HG03159 (cell line): ENCODE data around the gene TMEM135.
"Not testable (repeated sequence)": the region's sequence is repeated elsewhere in the genome, so short reads cannot be mapped to it uniquely, and the experiment has no call there.

Experiments used
- ATAC-seq: cut with Tn5 transposase; IDR thresholded peaks from one replicate; pipeline ENCODE4 v1.9.1; 2021; ENCODE audit warnings: mild to moderate bottlenecking, moderate library complexity; ENCODE audit not compliant: unreplicated experiment

Gene TMEM135

DNA sequence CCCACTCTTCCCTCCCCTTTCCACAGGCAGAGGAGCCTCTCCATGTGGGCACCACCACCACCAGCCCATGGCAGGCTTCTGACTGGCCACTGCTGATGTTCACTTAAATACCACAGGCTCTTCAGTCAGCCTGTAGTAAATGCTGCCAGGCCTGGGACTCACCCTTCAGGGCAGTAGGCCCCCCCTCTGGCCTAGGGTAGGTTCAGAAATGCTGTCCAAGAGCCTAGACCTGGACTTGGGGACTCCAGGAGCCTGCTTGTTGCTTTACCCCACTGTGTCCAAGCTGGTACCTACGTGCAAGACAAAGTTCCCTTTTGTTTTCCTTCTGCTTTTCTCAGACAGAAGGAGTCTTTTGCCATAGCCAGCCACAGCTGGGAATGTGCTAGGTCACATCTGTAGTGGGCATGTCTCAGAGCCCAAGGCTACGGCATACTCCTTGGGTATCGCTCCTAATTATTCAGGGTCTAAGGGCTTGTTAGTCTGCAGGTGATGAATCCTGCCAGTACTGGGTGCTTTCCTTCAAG, 38.6 kb downstream of the TMEM135 start:
- no peak for ATAC-seq

DNA sequence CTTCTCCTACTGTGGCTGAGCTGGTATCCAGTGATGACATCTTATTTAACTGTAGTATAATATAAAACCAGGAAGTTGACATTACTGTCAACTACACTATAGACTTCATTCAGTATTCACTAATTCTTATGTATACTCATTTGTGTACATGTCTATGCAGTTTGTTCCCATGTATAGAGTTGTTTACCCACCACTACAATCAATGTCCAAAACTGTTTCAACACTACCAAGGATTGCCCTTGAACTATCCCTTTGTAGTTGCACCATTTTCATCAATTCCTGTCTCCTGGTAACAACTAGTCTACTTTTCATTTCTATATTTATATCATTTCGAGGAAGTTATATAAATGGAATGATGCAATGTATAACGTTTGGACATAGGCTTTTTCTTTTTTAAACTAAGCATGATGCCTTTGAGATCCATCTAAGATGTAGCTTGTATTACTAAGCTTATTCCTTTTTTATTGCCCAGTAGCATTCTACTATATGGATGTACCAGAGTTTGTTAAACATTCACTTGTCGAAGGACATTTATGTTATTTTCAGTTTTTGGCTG, 39.2 kb downstream of the TMEM135 start:
- ATAC-seq = no peak

GRCh38 chr11:87081358-87081757, 43.6 kb downstream of the TMEM135 start:
- peak; percentile 75 for ATAC-seq

DNA sequence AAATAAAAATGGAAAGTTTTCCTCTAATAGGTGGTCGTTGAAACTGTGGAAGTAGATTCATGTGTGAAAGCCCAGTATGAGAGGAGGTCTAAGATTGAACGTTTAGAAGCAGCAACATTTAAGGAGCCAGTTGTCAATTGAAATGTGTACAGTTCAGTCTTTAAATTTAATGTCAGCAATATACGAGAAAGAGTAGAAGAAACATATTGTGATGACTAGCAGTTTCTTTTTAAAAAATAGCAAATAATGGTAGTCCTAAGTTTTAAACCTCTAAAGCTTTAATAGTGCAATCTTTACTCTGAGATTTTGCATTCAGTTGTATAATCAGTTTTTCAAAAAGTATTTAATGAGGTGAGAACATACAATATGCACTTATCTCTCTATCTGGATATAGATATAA, 44.9 kb downstream of the TMEM135 start:
- no peak for ATAC-seq

DNA sequence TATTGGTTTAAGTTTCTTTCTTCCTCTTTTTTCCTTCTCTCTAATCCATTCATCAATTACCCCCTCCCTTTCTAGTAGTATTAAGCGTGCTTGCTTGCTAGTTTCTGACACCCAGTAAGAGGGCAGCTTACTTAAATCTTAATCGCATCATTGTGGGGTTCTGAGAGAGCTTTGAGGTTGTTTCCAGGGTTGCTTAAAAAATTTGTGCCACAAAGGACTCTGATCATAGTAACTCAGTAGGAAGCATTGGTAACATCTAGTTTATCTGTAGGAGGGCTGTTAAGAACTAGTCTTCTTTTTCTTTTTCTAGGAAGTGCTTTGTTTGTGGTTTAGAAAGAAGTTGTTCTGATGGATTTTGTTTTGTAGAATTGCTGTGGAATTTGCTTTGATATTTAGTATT, 45.3 kb downstream of the TMEM135 start:
- ATAC-seq = no peak

GRCh38 chr11:87092159-87092558, 54.4 kb downstream of the TMEM135 start:
- ATAC-seq = no peak

DNA sequence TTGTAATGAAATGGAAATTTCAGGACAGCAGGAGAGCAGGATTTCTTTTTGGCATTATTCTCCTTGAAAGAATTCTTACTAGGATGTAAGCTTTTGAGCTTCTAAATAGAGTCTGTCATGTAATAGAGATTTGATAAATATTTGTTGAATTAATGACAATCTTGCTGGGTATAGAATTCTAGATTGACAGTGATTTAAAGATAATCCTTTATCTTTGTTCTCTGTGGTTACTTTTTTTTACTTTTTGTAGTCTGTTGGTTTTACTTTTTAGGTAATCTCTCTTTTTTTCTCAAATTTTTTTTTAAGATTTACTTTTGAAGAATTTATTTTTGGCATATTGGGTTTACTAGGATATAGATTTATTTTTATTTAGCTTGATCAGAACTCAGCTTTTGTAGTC, 54.8 kb downstream of the TMEM135 start:
- ATAC-seq = no peak

GRCh38 chr11:87097582-87097981, 59.8 kb downstream of the TMEM135 start:
- peak; percentile 94 for ATAC-seq

DNA sequence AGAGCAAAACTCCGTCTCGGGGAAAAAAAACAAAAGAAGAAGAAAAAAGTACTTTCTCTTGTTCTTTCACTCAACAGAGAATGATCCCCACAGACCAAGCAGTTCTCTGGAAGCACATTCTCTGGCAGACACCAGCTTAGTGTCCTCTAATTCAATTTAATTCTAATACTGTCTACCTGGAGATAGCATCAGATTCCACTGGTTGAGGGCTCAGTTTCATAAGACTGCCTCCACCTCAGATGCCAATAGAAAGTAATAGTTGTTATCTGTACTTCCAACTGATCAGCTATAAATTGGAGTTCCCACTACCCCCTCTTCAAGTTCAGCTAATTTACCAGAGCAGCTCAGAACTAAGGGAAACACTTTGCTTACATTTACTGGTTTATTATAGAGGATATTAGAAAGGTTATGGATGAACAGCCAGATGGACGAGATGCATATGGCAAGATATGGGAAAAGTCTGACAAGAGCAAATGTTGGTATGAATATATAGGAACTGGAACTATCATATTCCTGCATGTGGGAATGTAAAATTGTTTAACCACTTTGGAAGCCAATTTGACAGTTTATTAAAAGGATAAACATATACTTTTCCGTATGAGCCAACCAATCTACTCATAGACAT, 64.3 kb downstream of the TMEM135 start:
- no peak for ATAC-seq

DNA sequence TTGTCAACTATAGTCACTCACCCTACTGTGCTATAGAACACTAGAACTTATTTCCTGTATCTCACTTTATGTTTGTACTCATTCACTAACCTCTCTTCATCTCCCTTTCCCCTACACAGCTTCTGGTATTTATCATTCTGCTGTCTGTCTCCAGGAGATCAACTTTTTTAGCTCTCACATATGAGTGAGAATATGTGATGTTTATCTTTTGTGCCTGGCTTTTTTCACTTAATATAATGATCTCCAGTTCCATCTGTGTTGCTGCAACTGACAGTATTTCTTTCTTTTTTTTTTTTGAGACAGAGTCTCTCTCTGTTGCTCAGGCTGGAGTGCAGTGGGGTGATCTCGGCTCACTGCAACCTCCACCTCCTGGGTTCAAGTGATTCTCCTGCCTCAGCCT, 68.1 kb downstream of the TMEM135 start:
- not testable (repeated sequence) for ATAC-seq

- not testable (repeated sequence) for ATAC-seq
Observed at GRCh38 chr11:87107379-87107778, 69.6 kb downstream of the TMEM135 start.

- ATAC-seq = no peak
Observed at GRCh38 chr11:87110443-87111131, 72.9 kb downstream of the TMEM135 start.

DNA sequence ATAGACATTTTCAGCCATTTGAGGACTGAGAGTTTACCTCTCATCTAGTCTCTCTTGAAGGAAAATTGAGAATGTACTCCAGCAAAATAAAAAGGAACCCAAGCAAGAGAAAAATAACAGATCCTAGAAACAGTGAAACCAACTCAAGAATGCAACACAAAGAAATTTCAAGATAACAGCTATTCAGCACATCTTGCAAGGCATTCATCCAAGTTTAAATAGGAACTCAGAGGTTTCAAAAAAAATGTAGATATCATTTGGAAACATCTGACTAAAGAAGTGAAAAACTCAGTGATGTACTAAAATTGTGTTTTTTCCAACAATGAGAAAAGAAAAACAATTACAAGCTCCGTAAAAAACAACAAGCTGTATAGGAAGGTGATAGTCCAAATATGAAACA, 76.4 kb downstream of the TMEM135 start:
- no peak for ATAC-seq

DNA sequence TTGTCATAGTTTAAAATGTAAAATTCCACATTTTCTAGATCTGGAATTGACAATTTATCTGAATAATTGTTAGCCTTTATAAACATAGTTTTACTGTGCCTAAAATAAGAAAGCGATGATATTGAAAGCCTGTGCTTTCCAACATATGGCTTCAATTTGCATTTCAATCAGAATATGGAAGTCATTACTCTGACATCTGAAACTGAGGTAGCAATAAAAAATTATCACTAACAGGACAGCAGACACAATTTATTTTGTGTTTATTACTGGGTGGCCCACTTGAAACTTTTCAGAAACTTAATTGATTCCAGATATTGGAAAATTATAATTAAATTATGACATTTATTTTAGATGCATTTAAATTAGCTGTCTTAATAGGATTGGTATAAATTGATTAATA, 78.5 kb downstream of the TMEM135 start:
- no peak for ATAC-seq

GRCh38 chr11:87120937-87121336, 83.2 kb downstream of the TMEM135 start:
- no peak for ATAC-seq

- no peak for ATAC-seq
Observed at GRCh38 chr11:87122852-87123251, 85.1 kb downstream of the TMEM135 start.

DNA sequence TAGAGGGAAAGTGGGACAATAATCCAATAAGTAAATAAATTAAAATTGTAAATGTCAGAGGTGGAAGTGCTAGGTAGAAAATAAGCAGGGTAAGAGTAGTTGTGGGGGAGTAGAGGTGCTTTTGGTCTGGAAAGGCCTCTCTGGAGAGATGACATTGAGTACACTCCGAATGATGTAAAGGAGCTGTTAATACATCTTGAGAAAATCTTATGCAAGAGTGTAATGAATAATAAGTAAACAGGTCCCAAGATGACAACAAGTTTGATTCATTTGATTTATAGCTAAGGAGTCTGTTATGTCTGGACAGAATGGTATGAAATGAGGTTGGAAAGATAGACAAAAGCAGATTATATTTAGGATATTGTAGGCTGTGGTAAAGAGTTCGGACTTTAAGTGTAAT, 87.5 kb downstream of the TMEM135 start:
- ATAC-seq = no peak

- ATAC-seq = no peak
Observed at GRCh38 chr11:87127101-87127500, 89.4 kb downstream of the TMEM135 start.

- ATAC-seq = no peak
Observed at GRCh38 chr11:87128372-87128771, 90.6 kb downstream of the TMEM135 start.

GRCh38 chr11:87134524-87135106, 96.9 kb downstream of the TMEM135 start:
- no peak for ATAC-seq

DNA sequence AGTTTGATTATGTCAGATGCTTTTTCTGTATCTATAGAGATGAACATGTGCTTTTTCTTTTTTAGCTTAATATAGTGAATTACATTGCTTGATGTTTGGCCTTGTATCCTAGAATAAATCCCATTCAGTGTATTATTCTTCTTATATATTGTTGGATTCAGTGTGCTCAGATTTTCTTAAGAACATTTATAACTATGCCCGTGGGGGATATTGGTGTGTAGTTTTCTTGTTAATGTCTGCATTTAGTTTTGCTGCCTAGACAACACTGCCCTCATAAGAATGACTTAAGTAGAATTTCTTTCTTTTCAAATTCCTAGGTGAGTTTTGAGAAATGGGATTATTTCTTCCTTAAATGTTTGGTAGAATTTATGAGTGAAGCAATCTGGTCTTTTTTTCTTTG, 98.5 kb downstream of the TMEM135 start:
- ATAC-seq = no peak

DNA sequence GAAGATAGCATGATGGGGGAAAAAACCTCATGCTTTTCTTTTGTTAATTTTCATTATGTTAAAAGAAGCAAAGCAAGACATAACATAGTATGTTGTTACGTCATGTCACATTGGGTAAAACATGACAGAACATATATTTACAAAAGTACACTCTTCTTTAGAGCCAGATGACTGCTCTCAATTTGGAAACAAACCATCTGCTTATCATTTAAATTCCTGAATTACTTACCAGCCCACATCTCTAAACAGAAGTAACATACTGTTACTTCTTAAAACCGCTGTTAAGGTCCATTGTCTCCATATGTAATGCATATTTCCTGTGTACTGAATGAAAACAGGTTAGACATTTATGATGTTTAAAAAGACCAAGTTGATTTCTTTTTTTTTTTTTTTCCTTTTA, 100.0 kb downstream of the TMEM135 start:
- ATAC-seq = no peak
